HG03066 (cell line): ENCODE results near the gene ARHGDIA.
"Not testable (repeated sequence)": the region's sequence is repeated elsewhere in the genome, so short reads cannot be mapped to it uniquely, and the experiment has no call there.

Experiments used
- ATAC-seq: cut with Tn5 transposase; IDR thresholded peaks from one replicate; pipeline ENCODE4 v1.9.1; 2021; ENCODE audit warnings: low read depth; ENCODE audit not compliant: unreplicated experiment

Gene ARHGDIA

DNA sequence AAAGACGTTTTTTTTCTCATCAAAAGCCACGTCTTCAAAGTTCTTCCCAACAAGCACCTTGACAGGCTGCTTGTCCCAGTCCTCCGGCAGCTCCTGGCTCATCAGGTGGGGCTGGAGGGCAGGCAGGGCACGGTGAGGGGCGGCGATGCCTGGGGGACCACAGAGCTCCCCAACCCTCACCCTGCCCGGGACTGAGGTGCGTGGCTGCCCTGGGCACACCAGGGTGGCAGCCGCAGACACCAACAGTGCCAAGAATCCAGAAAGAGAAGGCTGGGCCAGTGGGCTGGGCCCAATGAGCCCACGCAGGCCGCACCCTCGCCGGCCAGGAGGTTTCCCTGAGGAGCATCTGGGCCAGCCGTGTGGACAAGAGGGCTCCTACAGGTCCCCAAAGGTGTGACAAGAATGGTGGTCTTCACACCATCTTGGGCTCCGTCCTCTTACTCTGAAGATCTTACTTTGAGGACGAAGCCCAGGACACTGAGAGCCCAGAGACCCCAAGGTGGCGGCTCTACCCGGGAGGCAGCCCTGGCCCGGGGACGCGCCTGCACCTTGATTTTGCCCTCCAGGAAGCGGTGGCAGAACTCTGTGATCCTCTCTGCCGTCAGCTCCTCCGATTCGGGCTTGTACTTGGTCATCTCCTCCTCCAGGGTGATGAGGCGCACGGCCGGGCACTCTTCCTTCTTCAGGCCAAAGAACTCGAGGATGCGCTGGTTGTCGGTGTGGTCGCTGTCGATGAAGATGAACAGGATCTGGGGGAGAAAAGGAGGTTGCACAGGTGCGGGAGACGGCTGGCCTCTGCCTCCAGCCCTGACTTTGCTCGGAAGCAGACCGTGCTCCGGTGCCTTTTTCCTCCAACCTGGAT lies 25.0 kb downstream of the ARHGDIA start:
- ATAC-seq, result no peak

DNA sequence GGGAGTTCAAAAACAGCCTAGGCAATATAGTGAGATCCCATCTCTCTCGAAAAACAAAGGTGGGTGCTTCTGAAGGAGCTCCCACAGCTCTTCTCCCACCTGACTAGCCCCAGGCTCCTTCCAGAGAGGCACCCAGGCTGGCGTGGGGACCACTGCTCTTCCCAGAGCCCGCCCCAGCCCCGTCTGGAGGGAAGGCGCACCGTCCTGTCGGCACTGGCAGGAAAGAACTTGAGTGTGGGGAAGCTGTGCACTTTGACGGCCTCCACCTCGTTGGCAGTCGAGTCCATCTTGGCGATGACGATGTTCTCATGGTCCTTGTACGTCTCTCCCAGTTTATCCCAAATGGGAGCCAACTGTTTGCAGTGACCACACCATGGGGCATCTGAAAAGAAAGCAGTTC lies 25.8 kb downstream of the ARHGDIA start:
- ATAC-seq, result no peak

DNA sequence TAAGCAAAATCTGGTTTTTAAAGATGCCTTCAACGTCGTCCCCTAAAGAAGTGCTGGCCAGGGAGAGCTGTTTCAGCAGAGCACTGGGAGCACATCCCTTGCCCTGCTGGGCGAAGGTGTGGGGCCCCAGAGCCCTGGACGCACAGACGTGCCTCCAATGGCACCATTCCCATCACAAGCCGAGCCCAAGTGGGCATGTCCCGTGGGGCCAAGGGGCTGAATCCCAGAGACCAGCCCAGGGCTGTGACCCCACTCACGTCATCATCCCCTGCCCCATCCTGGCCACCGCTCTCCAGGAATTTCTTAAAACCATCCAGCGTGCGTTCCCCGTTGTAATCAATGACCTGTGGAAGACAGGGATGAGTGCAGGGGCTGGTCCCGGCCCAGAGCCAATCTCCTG lies 26.2 kb downstream of the ARHGDIA start:
- no peak for ATAC-seq

DNA sequence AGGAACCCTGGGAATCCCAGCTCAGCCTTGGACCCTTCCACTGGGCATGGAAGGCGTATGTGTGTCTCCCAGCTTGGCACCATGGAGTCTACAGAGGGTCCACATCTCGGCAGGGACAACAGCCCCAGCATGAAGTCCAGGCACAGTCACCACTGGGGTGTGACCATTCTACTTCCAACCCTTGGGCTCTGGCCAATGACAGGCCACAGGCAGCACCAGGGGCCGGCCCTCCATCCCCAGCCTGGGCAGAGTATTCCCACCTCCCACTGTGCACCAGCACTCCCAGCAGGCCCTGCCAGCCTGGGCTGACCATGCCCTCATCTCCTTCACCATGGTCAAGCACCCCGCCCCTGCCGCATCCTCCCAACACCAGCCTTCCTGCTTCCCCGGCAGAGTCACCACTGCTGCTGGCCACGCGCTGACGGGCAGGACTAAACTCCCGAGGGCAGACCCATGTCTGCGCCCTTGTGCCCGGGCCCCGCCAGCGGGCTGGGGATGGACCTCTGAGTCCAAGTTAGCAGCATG lies 26.7 kb downstream of the ARHGDIA start:
- ATAC-seq, result no peak

DNA sequence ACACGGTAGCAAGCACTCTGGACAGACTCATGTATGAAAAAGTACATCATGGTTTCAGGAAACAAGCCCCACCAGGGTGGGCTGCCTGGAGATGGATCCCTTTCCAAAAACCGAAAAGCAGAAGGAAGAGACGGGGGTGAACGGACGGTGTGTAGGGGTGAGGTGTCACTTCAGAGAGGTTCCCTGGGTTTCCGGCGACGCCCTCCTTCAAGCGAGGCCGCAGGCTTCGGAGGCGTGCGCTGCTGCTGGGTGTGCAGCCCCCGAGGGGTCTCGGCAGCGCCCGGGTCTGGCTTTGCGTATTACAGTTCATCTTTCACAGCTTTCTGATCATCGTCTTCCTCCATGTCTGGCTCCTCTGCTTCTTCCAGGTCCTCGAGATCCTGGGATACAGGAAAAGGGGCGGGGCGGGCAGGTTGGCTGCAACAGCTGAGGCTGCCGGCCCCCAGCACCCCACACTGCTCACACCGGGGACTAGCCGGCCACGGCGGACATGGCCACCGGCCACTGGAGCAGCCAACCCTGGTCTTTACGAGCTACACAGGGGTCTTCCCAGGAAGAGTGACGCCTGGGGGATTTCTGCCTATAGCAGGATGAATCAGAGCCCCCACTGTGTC lies 27.3 kb downstream of the ARHGDIA start:
- no peak for ATAC-seq

DNA sequence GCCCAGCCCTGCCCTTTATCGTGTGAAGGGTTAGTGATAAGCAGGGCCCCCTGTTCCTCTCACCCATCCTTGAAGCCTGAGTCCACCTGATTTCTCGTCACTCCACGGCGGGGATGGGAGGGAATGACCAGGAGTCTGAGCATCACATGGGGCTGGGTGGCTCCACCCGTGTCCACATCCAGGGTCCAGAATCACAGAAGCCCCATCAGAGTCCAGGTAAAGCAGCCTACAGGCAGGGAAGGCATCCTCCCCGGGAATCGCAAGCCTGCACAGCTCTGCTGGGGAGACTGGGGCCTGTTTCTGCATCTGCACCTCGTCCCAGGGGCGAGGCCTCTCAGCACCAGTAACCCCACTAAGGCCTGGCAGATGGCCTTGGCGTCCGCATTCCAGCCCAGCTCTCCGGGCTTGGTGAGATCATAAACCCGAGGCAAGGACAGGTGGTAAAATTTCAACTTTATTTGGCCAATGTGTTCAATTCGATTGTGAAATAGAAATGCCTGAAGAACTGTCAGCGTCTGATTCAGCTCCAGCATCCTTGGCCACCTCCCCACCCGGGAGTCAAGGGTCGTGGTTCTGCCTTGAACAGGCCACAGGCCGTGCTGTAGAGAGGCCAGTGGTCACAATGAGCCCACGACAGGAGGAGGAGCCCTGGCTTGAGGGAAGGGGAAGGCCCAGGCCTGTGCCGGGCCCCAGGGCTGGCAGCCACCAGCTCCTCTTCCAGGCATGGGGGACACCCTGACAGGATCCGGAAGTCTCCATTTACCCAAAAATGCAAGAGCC lies 28.2 kb downstream of the ARHGDIA start:
- no peak for ATAC-seq

DNA sequence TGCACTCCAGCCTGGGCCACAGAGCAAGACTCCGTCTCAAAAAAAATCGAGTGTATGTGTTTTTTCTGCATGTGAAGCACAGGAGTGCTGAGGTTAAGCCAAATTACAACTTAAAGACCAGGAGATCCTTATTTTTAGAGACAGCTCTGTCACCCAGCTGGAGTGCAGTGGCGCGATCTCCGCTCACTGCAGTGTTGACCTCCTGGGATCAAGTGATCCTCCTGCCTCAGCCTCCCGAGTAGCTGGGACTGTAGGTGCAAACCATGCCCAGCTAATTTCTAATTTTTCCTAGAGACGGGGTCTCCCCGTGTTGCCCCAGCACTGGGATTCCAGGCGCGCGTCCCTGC lies 28.8 kb downstream of the ARHGDIA start:
- no peak for ATAC-seq

DNA sequence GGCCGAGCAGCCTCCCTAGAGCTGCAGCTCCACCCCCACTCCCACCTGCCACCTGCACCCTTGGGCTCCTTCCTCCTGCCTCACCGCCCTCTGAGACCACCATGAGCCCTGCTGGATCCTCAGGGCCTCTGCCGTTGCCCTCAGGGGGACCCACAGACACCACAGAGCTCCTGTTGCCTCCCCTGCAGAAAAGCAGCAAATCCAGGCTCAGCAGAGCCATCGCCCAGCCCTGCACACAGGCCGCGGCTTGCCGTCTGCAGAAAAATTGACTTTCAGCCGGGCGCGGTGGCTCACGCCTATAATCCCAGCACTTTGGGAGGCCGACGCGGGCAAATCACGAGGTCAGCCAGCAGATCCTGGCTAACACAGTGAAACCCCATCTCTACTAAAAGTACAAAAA lies 29.3 kb downstream of the ARHGDIA start:
- no peak for ATAC-seq

DNA sequence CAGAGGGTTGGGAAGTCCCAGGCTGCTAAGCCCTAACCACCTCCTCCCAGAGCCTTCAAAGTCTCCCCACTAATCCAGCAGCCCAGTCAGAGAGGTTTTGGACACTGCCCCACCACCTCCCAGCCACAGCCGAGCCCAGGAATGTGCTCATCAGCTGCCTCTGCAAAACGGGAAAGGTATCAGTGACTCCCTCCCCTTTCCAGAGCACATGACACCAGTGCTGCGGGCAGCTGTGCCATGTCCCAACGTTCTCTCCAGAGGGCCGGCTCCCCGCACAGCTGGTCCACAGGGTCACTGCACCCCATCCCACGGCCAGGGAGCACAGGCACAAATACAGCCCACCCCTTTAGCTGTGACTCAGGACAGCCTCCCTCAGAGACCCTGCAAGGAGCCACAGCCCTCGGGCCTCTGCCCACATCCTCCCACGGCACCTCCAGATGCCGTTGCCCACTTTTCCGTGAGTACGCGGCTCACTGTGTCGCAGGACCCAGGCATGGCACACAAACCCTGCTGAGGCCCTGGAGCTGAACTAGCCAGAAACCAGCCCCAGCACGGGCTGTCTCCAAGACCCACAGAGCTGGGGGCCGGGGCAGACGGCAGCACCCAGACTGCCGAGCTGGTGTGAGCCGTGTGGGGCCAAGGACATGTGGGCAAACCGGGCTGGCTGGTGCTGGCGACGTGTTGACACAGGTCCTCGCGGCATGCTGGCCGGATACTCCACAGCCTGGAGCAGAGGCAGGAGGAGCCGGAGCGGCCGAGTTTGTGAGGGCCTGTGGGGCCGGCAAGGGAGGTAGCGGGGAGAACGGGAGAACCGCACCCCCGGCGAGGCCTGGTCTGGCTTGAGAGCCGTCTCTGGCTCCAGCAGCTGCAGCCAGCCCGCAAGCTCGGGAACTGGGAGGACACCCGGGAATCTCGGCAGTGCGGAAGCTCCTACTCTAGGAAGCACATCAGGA lies 30.0 kb downstream of the ARHGDIA start:
- ATAC-seq, result no peak

DNA sequence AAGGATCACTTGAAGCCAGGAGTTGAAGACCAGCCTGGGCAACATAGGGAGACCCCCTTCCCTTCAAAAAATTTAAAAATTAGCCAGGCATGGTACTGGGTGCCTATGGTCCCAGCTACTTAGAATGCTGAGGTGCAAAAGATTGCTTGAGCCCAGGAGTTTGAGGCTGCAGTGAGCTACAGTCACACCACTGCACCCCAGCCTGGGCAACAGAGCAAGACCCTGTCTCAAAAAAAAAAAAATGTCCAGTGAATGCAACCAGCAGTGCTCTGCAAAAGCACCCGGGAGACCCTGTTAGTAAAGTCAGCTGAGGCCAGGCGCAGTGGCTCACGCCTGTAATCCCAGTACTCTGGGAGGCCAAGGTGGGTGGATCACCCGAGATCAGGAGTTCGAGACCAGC lies 31.1 kb downstream of the ARHGDIA start:
- ATAC-seq, result not testable (repeated sequence)

DNA sequence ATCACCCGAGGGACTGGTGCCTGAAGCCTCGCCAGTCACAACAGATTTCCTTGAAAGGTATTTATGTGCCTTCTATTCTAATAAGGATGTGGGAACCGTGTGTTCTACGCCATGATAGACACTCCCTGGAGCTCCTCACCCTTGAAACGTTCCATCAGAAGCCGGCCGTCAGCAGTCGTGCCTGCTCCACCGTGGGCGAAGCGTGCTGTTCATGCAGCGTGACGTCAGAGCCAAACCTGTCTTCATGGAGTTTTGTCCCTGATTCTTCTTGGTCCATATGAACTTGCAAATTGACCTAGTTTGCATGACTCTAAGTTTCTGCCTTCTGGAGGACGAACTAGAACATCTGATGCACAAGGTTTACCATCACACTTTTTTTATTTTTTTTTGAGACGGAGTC lies 31.8 kb downstream of the ARHGDIA start:
- ATAC-seq, result no peak

DNA sequence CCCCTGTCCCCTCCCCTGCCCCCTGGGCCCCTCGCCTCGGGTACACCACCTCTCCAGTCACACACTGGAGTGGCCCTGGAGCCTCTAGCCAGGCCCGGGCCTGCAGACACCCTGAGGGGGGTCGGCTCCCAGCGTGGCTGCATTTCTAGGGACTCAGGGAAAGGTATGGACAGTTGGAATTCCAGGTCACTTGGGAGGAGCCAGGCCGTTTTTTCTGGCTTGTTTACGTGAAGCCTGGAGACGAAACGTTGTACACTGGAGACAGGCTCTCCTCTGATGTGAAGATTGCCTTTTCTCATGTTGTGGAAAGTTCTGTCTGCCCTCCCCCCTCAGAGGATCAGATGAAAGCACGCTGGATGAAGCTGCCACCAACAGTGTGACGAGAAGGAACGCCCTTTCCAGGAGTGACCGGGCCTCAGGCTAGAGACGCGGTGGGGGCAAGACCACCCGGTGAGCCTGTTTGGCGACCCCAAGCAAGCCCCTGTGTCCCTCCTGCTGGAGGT lies 32.3 kb downstream of the ARHGDIA start:
- no peak for ATAC-seq

DNA sequence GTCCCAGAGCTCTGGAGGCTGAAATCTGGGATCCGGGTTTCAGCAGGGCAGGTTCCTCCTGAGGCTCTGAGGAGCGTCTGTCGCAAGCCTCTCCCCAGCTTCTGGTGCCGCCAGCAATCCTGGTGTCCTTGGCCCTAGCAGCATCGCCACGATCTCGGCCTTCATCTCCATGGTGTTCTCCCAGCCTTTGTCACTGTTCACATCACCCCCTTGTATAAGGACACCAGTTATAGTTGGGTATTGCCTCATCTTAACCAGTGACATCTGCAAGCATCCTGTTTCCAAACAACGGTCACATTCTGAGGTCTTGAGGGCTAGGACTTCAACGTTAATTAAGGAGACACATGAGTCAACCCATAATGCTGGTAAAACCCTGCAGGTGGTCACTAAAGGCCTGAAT lies 33.5 kb downstream of the ARHGDIA start:
- no peak for ATAC-seq

DNA sequence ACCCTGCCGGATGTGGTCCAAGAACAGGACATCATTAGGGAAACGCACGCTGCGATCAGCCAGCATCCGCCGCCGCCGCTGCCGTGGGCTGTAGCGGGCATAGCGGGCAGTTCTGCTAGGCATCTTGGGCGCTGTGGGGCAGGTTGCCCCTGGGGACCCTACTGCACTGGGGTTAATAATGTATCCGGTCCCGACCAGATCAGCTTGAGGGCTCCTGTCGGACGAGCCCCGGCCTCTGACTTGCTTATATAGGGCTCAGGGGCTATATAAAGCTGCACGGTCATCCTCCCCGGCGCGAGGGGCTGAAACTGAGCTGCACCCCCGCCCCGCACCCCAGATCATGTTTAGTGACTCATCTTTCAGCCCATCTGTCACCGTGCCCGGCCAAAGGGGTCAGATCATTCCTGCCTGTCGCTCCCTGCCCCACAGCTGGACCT lies 36.3 kb downstream of the ARHGDIA start, which contains the start of gene PPP1R27:
TSS of gene PPP1R27 (minus strand) at position 220 of the 437 bp plus-strand sequence. CDS start at position 123, 97 bp downstream.
- ATAC-seq, result no peak

DNA sequence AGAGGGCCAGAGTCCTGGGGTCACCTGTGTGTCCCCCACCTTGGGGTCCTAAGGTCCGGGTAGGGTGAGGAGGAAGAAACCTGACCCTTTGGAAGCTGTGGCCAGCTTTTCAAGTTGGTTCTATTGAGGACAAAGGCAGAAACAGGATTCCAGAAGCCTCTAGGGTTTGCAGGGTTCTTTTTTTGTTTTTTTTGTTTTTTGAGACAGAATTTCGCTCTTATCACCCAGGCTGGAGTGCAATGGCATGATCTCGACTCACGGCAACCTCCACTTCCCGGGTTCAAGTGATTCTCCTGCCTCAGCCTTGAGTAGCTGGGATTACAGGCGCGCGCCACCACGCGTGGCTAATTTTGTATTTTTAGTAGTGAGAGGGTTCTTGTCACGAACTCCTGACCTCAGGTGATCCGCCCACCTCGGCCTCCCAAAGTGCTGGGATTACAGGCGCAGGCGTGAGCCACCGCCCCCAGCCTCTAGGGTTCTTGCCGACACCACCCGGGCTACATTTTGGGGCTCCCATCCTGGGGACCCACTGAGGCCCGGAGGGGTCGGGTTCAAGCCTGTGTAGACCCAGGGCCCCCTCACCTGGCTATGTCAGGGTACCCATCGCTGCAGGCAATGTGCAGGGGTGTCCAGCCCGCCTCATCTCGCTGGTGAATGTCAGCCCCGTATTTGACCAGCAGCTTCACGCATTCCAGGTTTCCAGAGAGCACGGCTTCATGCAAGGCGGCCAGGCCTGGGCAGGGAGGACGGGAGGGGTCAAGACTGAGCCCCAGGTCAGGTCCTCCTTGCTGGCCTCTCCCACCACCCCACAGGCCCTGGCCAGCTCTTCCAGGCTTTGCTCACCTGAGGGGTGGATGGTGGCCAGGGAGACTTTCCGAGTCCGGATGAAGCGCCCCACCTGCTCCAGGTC lies 37.0 kb downstream of the ARHGDIA start:
- no peak for ATAC-seq

DNA sequence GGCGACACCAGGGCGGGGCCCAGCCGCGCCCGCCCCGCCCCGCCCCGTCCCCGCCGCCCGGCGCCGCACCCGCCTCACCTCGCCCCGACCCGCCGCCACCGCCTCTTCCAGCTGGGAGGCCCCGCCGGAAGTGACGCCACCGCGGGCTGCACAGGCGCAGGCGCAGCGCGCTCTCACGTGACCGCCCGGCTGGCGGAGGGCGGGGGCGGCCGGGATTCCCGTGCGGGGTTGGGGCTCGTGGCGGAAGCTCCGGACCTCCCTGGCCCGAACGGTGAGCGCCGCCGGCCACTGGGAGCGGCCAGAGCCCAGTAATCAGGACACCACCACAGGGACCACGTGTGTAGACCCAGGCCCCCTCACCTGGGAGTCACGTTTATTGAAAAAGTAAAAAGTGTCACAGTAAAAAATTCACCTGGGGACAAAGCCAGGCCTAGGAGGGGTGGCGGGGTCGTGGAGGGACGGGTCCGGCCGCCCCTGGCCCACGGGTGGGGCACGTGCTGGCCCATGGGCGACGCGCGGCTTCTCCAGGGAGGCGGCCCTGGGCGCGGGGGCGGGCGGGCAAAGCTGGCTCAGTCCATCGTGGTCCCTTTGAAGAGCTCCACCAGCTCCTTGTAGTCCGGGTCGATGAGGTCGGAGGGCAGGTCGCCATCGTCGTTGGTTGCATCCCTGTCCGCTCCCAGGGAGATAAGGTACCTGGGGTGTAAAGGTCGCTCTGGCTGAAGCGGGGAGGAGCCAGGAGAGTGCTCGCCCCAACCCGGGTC lies 37.8 kb downstream of the ARHGDIA start, which contains the start of gene MCRIP1:
TSS of gene MCRIP1 (minus strand) at position 132 of the 761 bp plus-strand sequence. CDS start 8,785 bp downstream, outside the sequence.
- peak; percentile 65 for ATAC-seq

DNA sequence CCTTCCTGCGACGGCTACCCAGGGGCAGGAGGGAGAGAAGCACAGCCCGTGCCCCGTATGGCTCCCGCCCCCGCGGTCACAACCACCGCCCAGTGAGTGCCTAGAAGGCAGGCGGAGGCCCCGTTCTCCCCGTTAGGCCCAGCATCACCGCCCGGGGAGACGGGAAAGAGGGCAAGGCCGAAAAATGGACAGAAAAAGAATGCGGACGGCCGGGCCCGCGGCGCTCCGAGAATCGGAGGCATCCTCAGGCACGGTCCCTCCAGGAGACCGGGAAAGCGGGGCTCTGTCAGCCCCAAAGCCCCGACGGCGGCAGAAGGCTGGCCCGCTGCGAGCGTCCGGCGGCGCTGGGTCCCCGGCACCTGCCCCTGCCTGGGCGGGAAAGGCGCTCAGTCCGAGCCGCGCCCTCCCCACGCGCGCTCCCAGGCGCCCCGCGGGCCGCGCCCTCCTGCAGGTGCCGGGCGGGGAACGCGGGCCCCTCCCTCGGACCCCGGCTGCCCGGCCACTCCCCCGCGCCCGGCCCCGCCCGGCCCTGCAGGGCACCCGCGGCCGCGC lies 38.5 kb downstream of the ARHGDIA start:
- peak; percentile 44 for ATAC-seq
